ENCODE results near the gene SLC7A9.
"Not testable (repeated sequence)": the region's sequence is repeated elsewhere in the genome, so short reads cannot be mapped to it uniquely, and the experiment has no call there.

SLC7A9 gene

GRCh38 chr19:32800754-32801153, 68.8 kb downstream of the SLC7A9 start:
- FAIRE-seq: no peak
- DNase-seq (ENCODE audit: insufficient read length, low spot score): no peak
- no peak for TF ChIP-seq POLR2A (IDR thresholded peaks at IDR 0.05; ENCODE audit: low read depth, low read length)

GRCh38 chr19:32800191-32800590, 69.4 kb downstream of the SLC7A9 start:
- no peak for DNase-seq (ENCODE audit: insufficient read length, low spot score)
- no peak for TF ChIP-seq POLR2A (IDR thresholded peaks at IDR 0.05; ENCODE audit: low read depth, low read length)
- no peak for FAIRE-seq

GRCh38 chr19:32798201-32798600, 71.4 kb downstream of the SLC7A9 start:
- no peak for DNase-seq (ENCODE audit: insufficient read length, low spot score)

GRCh38 chr19:32789429-32789828, 80.1 kb downstream of the SLC7A9 start:
- DNase-seq (ENCODE audit: insufficient read length, low spot score) (no peak), FAIRE-seq (no peak)
- no peak for TF ChIP-seq POLR2A (IDR thresholded peaks at IDR 0.05; ENCODE audit: low read depth, low read length)

More at GRCh38 chr19:32798201-32798600, 71.4 kb downstream of the SLC7A9 start:
- no peak for FAIRE-seq
- TF ChIP-seq POLR2A (IDR thresholded peaks at IDR 0.05; ENCODE audit: low read depth, low read length): no peak

GRCh38 chr19:32787895-32788294, 81.7 kb downstream of the SLC7A9 start:
- not testable (repeated sequence) for FAIRE-seq; DNase-seq (ENCODE audit: insufficient read length, low spot score)

- not testable (repeated sequence) for DNase-seq (ENCODE audit: insufficient read length, low spot score); FAIRE-seq
These were observed 82.3 kb downstream of the SLC7A9 start for GRCh38 chr19:32787161-32787813.

GRCh38 chr19:32782089-32782488, 87.5 kb downstream of the SLC7A9 start:
- not testable (repeated sequence) for FAIRE-seq

GRCh38 chr19:32781280-32781679, 88.3 kb downstream of the SLC7A9 start:
- no peak for FAIRE-seq
- no peak for TF ChIP-seq POLR2A (IDR thresholded peaks at IDR 0.05; ENCODE audit: low read depth, low read length)
- DNase-seq (ENCODE audit: insufficient read length, low spot score): no peak

More at GRCh38 chr19:32782089-32782488, 87.5 kb downstream of the SLC7A9 start:
- DNase-seq (ENCODE audit: insufficient read length, low spot score): not testable (repeated sequence)
